GM12872 (cell line): Measurements from ENCODE around the gene GCSH.

ENCODE experiments used
- CTCF ChIP-seq: IDR thresholded peaks from 3 replicates; pipeline ENCODE4 v1.5.1; 2011; ENCODE audit warnings: low read depth, mild to moderate bottlenecking, low read length, moderate library complexity; ENCODE audit not compliant: insufficient read depth

The GCSH gene

GRCh38 chr16:81077076-81077940 lies 18.9 kb downstream of the GCSH start, which contains the start of gene C16orf46:
C16orf46 (minus strand) TSS chr16:81077238; CDS start chr16:81063955, 13,283 bp downstream.
- no peak for TF ChIP-seq CTCF

- TF ChIP-seq CTCF: no peak
Observed at GRCh38 chr16:81076566-81077075, 19.6 kb downstream of the GCSH start.

GRCh38 chr16:81073560-81074330 lies 22.4 kb downstream of the GCSH start:
- TF ChIP-seq CTCF: no peak

- TF ChIP-seq CTCF: no peak
Observed at GRCh38 chr16:81071805-81072204, 24.4 kb downstream of the GCSH start.

GRCh38 chr16:81070979-81071378 lies 25.2 kb downstream of the GCSH start:
- no peak for TF ChIP-seq CTCF

- no peak for TF ChIP-seq CTCF
Observed at GRCh38 chr16:81069063-81069462, 27.1 kb downstream of the GCSH start.

- TF ChIP-seq CTCF: no peak
Observed at GRCh38 chr16:81067166-81067565, 29.0 kb downstream of the GCSH start.
